CD14-positive monocyte (primary cell): ENCODE measurements around the gene CENPP. TPM values are rescaled to one million over a fixed set of nuclear protein-coding genes. Genes with fewer than 3 reads are reported as not detected.

Experiments used
- DNase-seq, 3 donors: peaks; one replicate each; pipeline ENCODE4 v3.0.0-alpha.2; 2011 to 2022
- H2AFZ ChIP-seq: 2 replicates; pipeline ENCODE4 v1.6.0; 2012; ENCODE audit warnings: mild to moderate bottlenecking, low read depth, low read length, inconsistent platforms; ENCODE audit not compliant: insufficient read depth, poor library complexity, severe bottlenecking
- H3K27ac ChIP-seq, 2 donors: 1 replicate in 1 of 2; 2 replicates in 1 of 2; pipeline ENCODE4 v1.5.1; 2012 to 2013; ENCODE audit warnings: low read length in 2 of 2, control low read depth in 1 of 2, inconsistent platforms in 1 of 2, low read depth in 1 of 2, mild to moderate bottlenecking in 1 of 2
- H3K27me3 ChIP-seq, 2 donors: one replicate each; pipeline versions ENCODE4 v1.6.0 to v1.6.1; 2011 to 2013; ENCODE audit warnings: low read length in 2 of 2; ENCODE audit not compliant: control insufficient read depth in 2 of 2, insufficient read depth in 2 of 2
- H3K36me3 ChIP-seq, 2 donors: replicated peaks in 1 of 2; 1 replicate in 1 of 2; 2 replicates in 1 of 2; pipeline versions ENCODE4 v1.5.1 to v1.6.1; 2012 to 2013; ENCODE audit warnings: low read length in 2 of 2, control low read depth in 1 of 2, inconsistent platforms in 1 of 2, mild to moderate bottlenecking in 1 of 2; ENCODE audit not compliant: insufficient read depth in 2 of 2, control insufficient read depth in 1 of 2
- H3K4me1 ChIP-seq, 2 donors: 1 replicate in 1 of 2; 2 replicates in 1 of 2; pipeline versions ENCODE4 v1.5.1 to v1.6.1; 2012 to 2013; ENCODE audit warnings: low read length in 2 of 2, control low read depth in 1 of 2, inconsistent platforms in 1 of 2, mild to moderate bottlenecking in 1 of 2, moderate library complexity in 1 of 2; ENCODE audit not compliant: insufficient read depth in 2 of 2, control insufficient read depth in 1 of 2
- H3K4me2 ChIP-seq: replicated peaks from 2 replicates; pipeline ENCODE3; 2012; ENCODE audit warnings: low read length, moderate library complexity, mild to moderate bottlenecking; ENCODE audit not compliant: poor library complexity, severe bottlenecking; ENCODE audit errors: extremely low read depth
- H3K4me3 ChIP-seq, 3 experiments: fragments of 200-600 bp in 1 of 3; sonication (generic) in 1 of 3; replicated peaks in 1 of 3; 1 replicate in 2 of 3; 2 replicates in 1 of 3; pipeline ENCODE4 v1.5.1; 2011 to 2013; ENCODE audit warnings: low read length in 3 of 3, mild to moderate bottlenecking in 3 of 3, control low read depth in 2 of 3, low read depth in 2 of 3, inconsistent platforms in 1 of 3, moderate library complexity in 1 of 3
- H3K79me2 ChIP-seq: 2 replicates; pipeline ENCODE4 v1.6.0; 2012; ENCODE audit warnings: mild to moderate bottlenecking, control low read depth, inconsistent platforms, low read length, moderate library complexity; ENCODE audit not compliant: insufficient read depth
- H3K9ac ChIP-seq: 2 replicates; pipeline ENCODE4 v1.6.0; 2017; ENCODE audit warnings: low read length, mild to moderate bottlenecking; ENCODE audit not compliant: insufficient read depth, poor library complexity, severe bottlenecking
- H3K9me3 ChIP-seq, 2 donors: replicated peaks in 1 of 2; 1 replicate in 1 of 2; 2 replicates in 1 of 2; pipeline versions ENCODE4 v1.5.1 to v1.6.1; 2012 to 2013; ENCODE audit warnings: low read length in 2 of 2, control low read depth in 1 of 2; ENCODE audit not compliant: control insufficient read depth in 1 of 2, insufficient read depth in 1 of 2
- H4K20me1 ChIP-seq: 2 replicates; pipeline ENCODE4 v1.6.0; 2012; ENCODE audit warnings: mild to moderate bottlenecking, low read length, control low read depth, moderate library complexity; ENCODE audit not compliant: insufficient read depth
- H3K27ac Mint-ChIP-seq, 7 donors: one replicate each; pipeline ENCODE4 v1.8.0; 2020; ENCODE audit warnings: mild to moderate bottlenecking in 7 of 7, mixed read lengths in 7 of 7, moderate library complexity in 6 of 7, inconsistent platforms in 2 of 7
- H3K27me3 Mint-ChIP-seq, 3 donors: one replicate each; pipeline ENCODE4 v1.8.0; 2021 to 2022; ENCODE audit warnings: low read depth in 3 of 3, mild to moderate bottlenecking in 3 of 3, mixed read lengths in 3 of 3, moderate library complexity in 3 of 3, inconsistent platforms in 1 of 3
- H3K36me3 Mint-ChIP-seq, 2 donors: one replicate each; pipeline ENCODE4 v1.8.0; 2020; ENCODE audit warnings: mixed read lengths in 2 of 2, inconsistent platforms in 1 of 2, mild to moderate bottlenecking in 1 of 2
- H3K4me1 Mint-ChIP-seq: one replicate; pipeline ENCODE4 v1.8.0; 2020; ENCODE audit warnings: mild to moderate bottlenecking, mixed read lengths
- H3K4me3 Mint-ChIP-seq, 2 donors: one replicate each; pipeline ENCODE4 v1.8.0; 2020; ENCODE audit warnings: mild to moderate bottlenecking in 2 of 2, mixed read lengths in 2 of 2, moderate library complexity in 1 of 2
- H3K9me3 Mint-ChIP-seq, 7 donors: one replicate each; pipeline ENCODE4 v1.8.0; 2020 to 2022; ENCODE audit warnings: mixed read lengths in 7 of 7, mild to moderate bottlenecking in 6 of 7, moderate library complexity in 6 of 7, inconsistent platforms in 2 of 7
- CTCF ChIP-seq: fragments of 200-600 bp; IDR thresholded peaks from one replicate; pipeline ENCODE4 v1.8.0; 2022; ENCODE audit warnings: antibody characterized with exemption, mild to moderate bottlenecking
- WGBS: methylation state at CpG from one replicate; pipeline ENCODE4 v1.1.5; 2013; ENCODE audit warnings: missing lambda C conversion rate; ENCODE audit not compliant: insufficient coverage; 5-methylcytosine and 5-hydroxymethylcytosine counted together
- intact Hi-C, 2 donors: fragments of 100-400 bp; cut with micrococcal nuclease; formaldehyde crosslinking; loops; one replicate each; pipeline versions ENCODE4 v1.15.0 to v1.15.1; 2023
- polyA plus RNA-seq, 3 donors: library from polyadenylated mRNA; depleted of rRNA in 1 of 3; unstranded in 2 of 3; stranded (reverse) in 1 of 3; fragments of 300-500 nt in 2 of 3; fragments of >200 nt in 1 of 3; fragmentation: Illumina TruSeq in 2 of 3; gene quantifications; 1 replicate in 2 of 3; 2 replicates in 1 of 3; pipeline ENCODE4 v1.2.3, GENCODE V29; 2012 to 2021

The CENPP gene
- polyA plus RNA-seq, 3 donors, result 0.50 to 1.1 (median 1.1) TPM

DNA sequence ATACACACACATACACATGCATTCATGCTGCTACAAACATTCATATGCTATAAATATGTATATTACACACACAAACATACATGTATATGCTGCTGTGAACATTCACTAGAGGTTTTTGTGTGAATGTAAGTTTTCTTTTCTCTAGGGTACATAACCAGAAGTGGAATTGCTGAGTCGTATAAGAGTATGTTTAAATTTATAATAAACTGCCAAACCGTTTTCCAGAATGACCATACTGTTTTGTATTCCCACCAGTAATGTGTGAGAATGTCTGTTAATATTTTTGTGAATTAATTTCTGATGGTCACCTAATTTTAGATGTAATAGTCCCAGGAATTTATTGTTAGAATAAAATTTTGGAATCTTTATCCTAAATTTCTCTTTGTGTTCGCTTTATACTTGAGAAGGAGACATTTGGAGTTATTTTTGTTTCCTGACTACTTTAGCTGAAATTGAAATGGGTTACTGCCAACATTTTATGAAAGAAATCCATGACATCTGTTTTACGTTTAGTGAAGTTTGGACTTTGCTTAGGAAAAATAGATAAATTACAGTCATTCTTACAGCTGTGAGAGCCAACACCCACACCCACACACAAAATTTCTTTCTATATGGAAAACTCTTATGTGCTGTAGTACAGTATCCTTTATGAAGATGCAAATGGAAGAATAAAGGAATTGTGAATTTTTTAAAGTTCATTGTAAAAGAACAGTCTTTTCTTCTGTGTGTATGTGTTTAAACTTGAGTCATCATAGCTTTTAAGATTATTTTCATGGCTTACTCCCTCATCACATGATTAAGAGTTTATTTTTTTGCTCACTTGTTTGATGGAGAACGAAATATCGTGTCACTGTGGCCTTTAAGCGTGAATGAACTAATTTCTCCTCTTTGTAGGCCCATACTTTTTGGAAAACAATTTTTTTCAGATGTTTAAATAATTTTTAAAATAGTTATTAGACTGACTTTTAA lies 24.3 kb downstream of the CENPP start:
- intact Hi-C loops, result no loop called here
- no peak overlapping the region for H3K27ac ChIP-seq
- WGBS, result no CpG with 5 or more reads among the region's 7 CpGs

GRCh38 chr9:92350740-92351133 lies 25.0 kb downstream of the CENPP start:
- Histone ChIP-seq H3K4me3 (no peak overlapping the region), H3K27me3 (no peaks in the 10 kb centered on the region), H3K9me3 (peaks cover 11 to 16% of the 10 kb centered on the region in 2 donors), H3K9ac (no peak overlapping the region), H3K4me1 (peaks cover 3 to 8% of the 10 kb centered on the region in 2 donors), H3K27ac (no peak overlapping the region), H4K20me1 (no peaks in the 10 kb centered on the region), H2AFZ (no peak overlapping the region), H3K79me2 (no peaks in the 10 kb centered on the region), H3K4me2 (no peak overlapping the region), H3K36me3 (peaks cover 0 to 22% of the 10 kb centered on the region in 2 donors)
- Mint-ChIP-seq H3K27ac (peak overlapping the region in 1 of 7 donors; percentile 52), H3K4me1 (peaks cover 12% of the 10 kb centered on the region), H3K4me3 (no peak overlapping the region), H3K27me3 (no peaks in the 10 kb centered on the region), H3K9me3 (peaks cover 5 to 20% (median 8%) of the 10 kb centered on the region in 7 donors), H3K36me3 (peaks cover 28 to 30% of the 10 kb centered on the region in 2 donors)
- intact Hi-C loops, result no loop called here
- no peak for DNase-seq
- no peak for TF ChIP-seq CTCF

More for the DNA sequence above, 24.3 kb downstream of the CENPP start:
- Histone ChIP-seq H3K4me2 (no peak overlapping the region), H3K9ac (no peak overlapping the region), H2AFZ (no peak overlapping the region), H3K4me1 (peaks cover 3 to 8% of the 10 kb centered on the region in 2 donors), H3K27me3 (no peaks in the 10 kb centered on the region), H3K36me3 (peaks cover 0 to 22% of the 10 kb centered on the region in 2 donors), H3K4me3 (no peak overlapping the region), H3K79me2 (no peaks in the 10 kb centered on the region), H4K20me1 (no peaks in the 10 kb centered on the region), H3K9me3 (peaks cover 10 to 11% of the 10 kb centered on the region in 2 donors)
- peaks cover 12% of the 10 kb centered on the region for H3K4me1 Mint-ChIP-seq
- peaks cover 28 to 30% of the 10 kb centered on the region in 2 donors for H3K36me3 Mint-ChIP-seq
- H3K27me3 Mint-ChIP-seq, result no peaks in the 10 kb centered on the region
- no peak for DNase-seq
- TF ChIP-seq CTCF, result no peak
- H3K9me3 Mint-ChIP-seq, result peaks cover 5 to 16% (median 6%) of the 10 kb centered on the region in 7 donors
- no peak overlapping the region for H3K4me3 Mint-ChIP-seq
- H3K27ac Mint-ChIP-seq, result no peak overlapping the region
